K562 (cell line): ENCODE data around the gene PELI1. TPM values are rescaled to one million over a fixed set of nuclear protein-coding genes. Genes with fewer than 3 reads are reported as not detected.

ENCODE experiments used
- BCL6 ChIP-seq: fragments of 250-450 bp; sonication (Bioruptor Pico); IDR thresholded peaks from 2 replicates; pipeline ENCODE4 v1.4.0; 2020
- CSDE1 ChIP-seq, 2 experiments: fragments of 450-650 bp; IDR thresholded peaks; 2 replicates each; pipeline ENCODE4 v1.6.1; 2016; ENCODE audit warnings: mild to moderate bottlenecking in 1 of 2
- ETV1 ChIP-seq: fragments of 450-650 bp; conservative IDR thresholded peaks from 2 replicates; pipeline ENCODE4 v1.6.1; 2016; ENCODE audit warnings: missing genetic modification characterization, control low read depth, low read depth, missing compliant biosample characterization
- EZH2 ChIP-seq: IDR thresholded peaks from 2 replicates; pipeline ENCODE4 v1.6.1; 2012; ENCODE audit warnings: low read depth, mild to moderate bottlenecking, inconsistent platforms, low read length, borderline replicate concordance
- HNRNPUL1 ChIP-seq: fragments of 200-400 bp; formaldehyde crosslinking; IDR thresholded peaks from 2 replicates; pipeline ENCODE4 v1.6.1; 2017; ENCODE audit warnings: low read length
- HOXB6 ChIP-seq: fragments of 250-450 bp; sonication (Bioruptor Pico); IDR thresholded peaks from 2 replicates; pipeline ENCODE4 v1.5.1; 2022; ENCODE audit warnings: mild to moderate bottlenecking, borderline replicate concordance
- MBD2 ChIP-seq: sonication (generic); IDR thresholded peaks from 2 replicates; pipeline ENCODE4 v1.6.1; 2016; ENCODE audit warnings: low read depth, borderline replicate concordance
- MECOM ChIP-seq: fragments of 250-450 bp; sonication (Bioruptor Pico); IDR thresholded peaks from 2 replicates; pipeline ENCODE4 v1.8.0; 2022; ENCODE audit warnings: inconsistent platforms
- NFATC3 ChIP-seq: fragments of 450-650 bp; IDR thresholded peaks from 2 replicates; pipeline ENCODE4 v1.6.1; 2017; ENCODE audit warnings: mild to moderate bottlenecking
- NONO ChIP-seq, 2 experiments: fragments of 200-400 bp in 1 of 2; fragments of 450-650 bp in 1 of 2; formaldehyde crosslinking in 1 of 2; IDR thresholded peaks; 2 replicates each; pipeline ENCODE4 v1.6.1; 2017; ENCODE audit warnings: low read depth in 2 of 2, mild to moderate bottlenecking in 2 of 2, moderate library complexity in 2 of 2, low read length in 1 of 2
- RBM15 ChIP-seq: fragments of 200-400 bp; formaldehyde crosslinking; IDR thresholded peaks from 2 replicates; pipeline ENCODE4 v1.6.1; 2018; ENCODE audit warnings: mild to moderate bottlenecking, low read length, moderate library complexity; ENCODE audit not compliant: insufficient read depth
- SP2 ChIP-seq: IDR thresholded peaks from 2 replicates; pipeline ENCODE4 v1.6.1; 2011; ENCODE audit warnings: mild to moderate bottlenecking, low read depth, low read length, moderate library complexity; ENCODE audit not compliant: poor library complexity, severe bottlenecking; ENCODE audit errors: extremely low read depth
- TCF3 ChIP-seq: sonication (generic); formaldehyde crosslinking; IDR thresholded peaks from 2 replicates; pipeline ENCODE4 v1.4.0; 2020; ENCODE audit warnings: mild to moderate bottlenecking, missing genetic modification reagents
- TCF7 ChIP-seq: sonication (generic); IDR thresholded peaks from 2 replicates; pipeline ENCODE4 v1.6.1; 2016; ENCODE audit warnings: antibody characterized with exemption, borderline replicate concordance
- XRCC5 ChIP-seq: fragments of 200-400 bp; formaldehyde crosslinking; IDR thresholded peaks from 2 replicates; pipeline ENCODE4 v1.6.1; 2017; ENCODE audit warnings: low read depth, mild to moderate bottlenecking, low read length
- ZNF3 ChIP-seq: fragments of 250-450 bp; sonication (Bioruptor Pico); IDR thresholded peaks from 2 replicates; pipeline ENCODE4 v1.5.0; 2021; ENCODE audit warnings: mild to moderate bottlenecking, moderate library complexity
- ZNF507 ChIP-seq: conservative IDR thresholded peaks from 2 replicates; pipeline ENCODE4 v1.6.1; 2017; ENCODE audit warnings: missing genetic modification characterization, missing compliant biosample characterization
- ZNF695 ChIP-seq: fragments of 450-650 bp; formaldehyde crosslinking; IDR thresholded peaks from 2 replicates; pipeline ENCODE4 v1.4.0; 2020; ENCODE audit warnings: mild to moderate bottlenecking, moderate library complexity
- ZNF830 ChIP-seq: fragments of 250-450 bp; sonication (Bioruptor Pico); IDR thresholded peaks from 2 replicates; pipeline ENCODE4 v1.5.0; 2021; ENCODE audit warnings: mild to moderate bottlenecking
- polyA plus RNA-seq, 8 experiments: library from polyadenylated mRNA; depleted of rRNA in 4 of 8; stranded (reverse) in 5 of 8; unstranded in 3 of 8; fragments of >200 nt; fragmentation: Nextera tagmentation in 2 of 8; fragmentation: Illumina TruSeq in 1 of 8; extraction: Ambion mirVana in 2 of 8; extraction: Trizol in 1 of 8; gene quantifications; 2 replicates each; pipeline versions ENCODE4 v1.2.1 to v1.2.3, GENCODE V29; 2011 to 2014; ENCODE audit warnings: inconsistent platforms in 1 of 8, missing spikeins in 1 of 8
- total RNA-seq, 7 experiments: library from RNA; depleted of rRNA in 6 of 7; stranded (reverse); fragments of >200 nt in 6 of 7; fragmentation: Illumina TruSeq in 2 of 7; extraction: Trizol in 2 of 7; gene quantifications; 2 replicates each; pipeline versions ENCODE4 v1.2.1 to v1.2.3, GENCODE V29; 2011 to 2021; ENCODE audit warnings: low replicate concordance in 1 of 7
- TF ChIP-seq, protein P1 (sequence below), 2 experiments: fragments of 200-800 bp in 1 of 2; sonication (Bioruptor generic) in 1 of 2; sonication (generic) in 1 of 2; formaldehyde crosslinking in 1 of 2; IDR thresholded peaks in 1 of 2; conservative IDR thresholded peaks in 1 of 2; 2 replicates each; pipeline versions ENCODE4 v1.5.0 to v1.6.1; 2016 to 2020; ENCODE audit warnings: missing compliant biosample characterization in 1 of 2, missing genetic modification characterization in 1 of 2, missing genetic modification reagents in 1 of 2
- TF ChIP-seq, protein P2 (sequence below): fragments of 250-450 bp; sonication (Bioruptor Pico); IDR thresholded peaks from 2 replicates; pipeline ENCODE4 v1.8.0; 2022; ENCODE audit warnings: moderate library complexity, mild to moderate bottlenecking, inconsistent platforms
- TF ChIP-seq, protein P3 (sequence below): fragments of 250-450 bp; sonication (Bioruptor Pico); IDR thresholded peaks from 2 replicates; pipeline ENCODE4 v1.5.0; 2020; ENCODE audit warnings: mild to moderate bottlenecking
- TF ChIP-seq, protein P4 (sequence below): fragments of 250-450 bp; sonication (Bioruptor Pico); IDR thresholded peaks from 2 replicates; pipeline ENCODE4 v1.5.0; 2021

The PELI1 gene
- total and polyA plus RNA-seq, 9 of the 15 experiments (the other 6 are each of a cell fraction or from before 2014, with no cell fraction given), result 3.3 to 19.2 (median 12.5) TPM

DNA sequence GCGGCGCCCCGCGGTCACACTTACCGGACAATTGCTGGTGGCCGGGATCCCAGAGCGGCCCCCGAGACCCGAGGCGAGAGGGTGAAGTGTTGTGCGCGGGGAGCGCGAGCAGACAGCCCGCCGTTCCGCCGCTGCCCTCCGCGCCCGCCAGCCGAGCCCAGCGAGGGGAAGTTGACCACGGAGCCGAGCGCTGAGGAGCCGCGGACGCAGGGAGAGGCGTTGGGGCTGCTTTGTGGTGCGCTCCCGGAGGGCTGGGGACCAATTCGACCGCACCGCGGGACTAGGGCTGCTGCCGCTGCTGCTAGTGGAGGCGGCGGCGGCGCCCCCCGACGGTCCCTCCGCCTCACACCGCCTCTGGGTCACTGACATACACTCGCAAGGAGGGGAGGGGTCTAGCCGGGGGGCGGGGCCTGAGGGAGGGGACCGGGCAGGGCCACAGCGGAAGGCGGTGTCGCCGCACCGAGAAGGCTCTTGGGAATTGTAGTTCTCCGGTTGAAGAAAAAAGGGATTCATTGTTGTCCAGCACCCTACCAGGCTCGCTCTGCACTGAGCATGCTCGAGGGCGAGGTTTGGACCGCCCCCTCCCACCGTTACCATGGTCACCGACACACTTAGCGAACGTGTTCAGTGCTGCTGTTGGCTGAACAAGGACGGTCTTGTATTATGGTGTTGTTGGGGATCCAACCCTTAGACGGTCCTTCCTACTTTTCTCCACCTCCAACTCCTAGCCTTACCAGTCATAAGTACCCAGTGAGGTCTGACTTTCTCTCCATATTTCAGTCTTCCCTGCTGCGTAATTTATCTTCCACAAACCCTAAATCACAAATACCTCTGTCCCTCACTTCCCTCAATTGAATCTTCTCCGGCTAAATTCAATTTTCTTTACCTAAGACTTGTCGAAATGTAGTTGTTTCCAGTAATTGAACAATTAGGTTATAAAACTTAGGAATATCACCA is at the start of gene PELI1 (continued):
- TF ChIP-seq, protein P1, sequence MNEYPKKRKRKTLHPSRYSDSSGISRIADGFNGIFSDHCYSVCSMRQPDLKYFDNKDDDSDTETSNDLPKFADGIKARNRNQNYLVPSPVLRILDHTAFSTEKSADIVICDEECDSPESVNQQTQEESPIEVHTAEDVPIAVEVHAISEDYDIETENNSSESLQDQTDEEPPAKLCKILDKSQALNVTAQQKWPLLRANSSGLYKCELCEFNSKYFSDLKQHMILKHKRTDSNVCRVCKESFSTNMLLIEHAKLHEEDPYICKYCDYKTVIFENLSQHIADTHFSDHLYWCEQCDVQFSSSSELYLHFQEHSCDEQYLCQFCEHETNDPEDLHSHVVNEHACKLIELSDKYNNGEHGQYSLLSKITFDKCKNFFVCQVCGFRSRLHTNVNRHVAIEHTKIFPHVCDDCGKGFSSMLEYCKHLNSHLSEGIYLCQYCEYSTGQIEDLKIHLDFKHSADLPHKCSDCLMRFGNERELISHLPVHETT (CRISPR knock-in tag; conservative IDR thresholded peaks at IDR 0.05 in 1 of 2, IDR thresholded peaks at IDR 0.05 in 1 of 2), result no peak
- TF ChIP-seq NONO (IDR thresholded peaks at IDR 0.05; ENCODE audit: low read depth in 2 of 2, low read length in 1 of 2) (peak in 1 of 2 experiments; percentile 87; a peak in 2 of 4 replicates), MBD2 (peak; percentile 63; the same call in 1 of the 2 replicates), CSDE1 (IDR thresholded peaks at IDR 0.05) (peak in 1 of 2 experiments; percentile 91; a peak in 2 of 4 replicates), ZNF507 (tag) (no peak), TCF7 (no peak), HNRNPUL1 (no peak), MECOM (CRISPR knock-in tag) (no peak), BCL6 (CRISPR knock-in tag) (no peak), RBM15 (no peak), ETV1 (tag) (no peak), TCF3 (CRISPR knock-in tag) (0 out of 2 replicates have a peak, but pooled peaks have one; percentile 21), ZNF3 (CRISPR knock-in tag) (no peak), EZH2 (no peak), ZNF830 (CRISPR knock-in tag) (no peak), SP2 (no peak), HOXB6 (CRISPR knock-in tag) (no peak), NFATC3 (no peak), ZNF695 (no peak), XRCC5 (no peak)
- TF ChIP-seq, protein P2, sequence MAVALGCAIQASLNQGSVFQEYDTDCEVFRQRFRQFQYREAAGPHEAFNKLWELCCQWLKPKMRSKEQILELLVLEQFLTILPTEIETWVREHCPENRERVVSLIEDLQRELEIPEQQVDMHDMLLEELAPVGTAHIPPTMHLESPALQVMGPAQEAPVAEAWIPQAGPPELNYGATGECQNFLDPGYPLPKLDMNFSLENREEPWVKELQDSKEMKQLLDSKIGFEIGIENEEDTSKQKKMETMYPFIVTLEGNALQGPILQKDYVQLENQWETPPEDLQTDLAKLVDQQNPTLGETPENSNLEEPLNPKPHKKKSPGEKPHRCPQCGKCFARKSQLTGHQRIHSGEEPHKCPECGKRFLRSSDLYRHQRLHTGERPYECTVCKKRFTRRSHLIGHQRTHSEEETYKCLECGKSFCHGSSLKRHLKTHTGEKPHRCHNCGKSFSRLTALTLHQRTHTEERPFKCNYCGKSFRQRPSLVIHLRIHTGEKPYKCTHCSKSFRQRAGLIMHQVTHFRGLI (CRISPR knock-in tag), result no peak
- TF ChIP-seq, protein P3, sequence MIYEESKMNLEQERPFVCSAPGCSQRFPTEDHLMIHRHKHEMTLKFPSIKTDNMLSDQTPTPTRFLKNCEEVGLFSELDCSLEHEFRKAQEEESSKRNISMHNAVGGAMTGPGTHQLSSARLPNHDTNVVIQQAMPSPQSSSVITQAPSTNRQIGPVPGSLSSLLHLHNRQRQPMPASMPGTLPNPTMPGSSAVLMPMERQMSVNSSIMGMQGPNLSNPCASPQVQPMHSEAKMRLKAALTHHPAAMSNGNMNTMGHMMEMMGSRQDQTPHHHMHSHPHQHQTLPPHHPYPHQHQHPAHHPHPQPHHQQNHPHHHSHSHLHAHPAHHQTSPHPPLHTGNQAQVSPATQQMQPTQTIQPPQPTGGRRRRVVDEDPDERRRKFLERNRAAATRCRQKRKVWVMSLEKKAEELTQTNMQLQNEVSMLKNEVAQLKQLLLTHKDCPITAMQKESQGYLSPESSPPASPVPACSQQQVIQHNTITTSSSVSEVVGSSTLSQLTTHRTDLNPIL (CRISPR knock-in tag), result no peak
- TF ChIP-seq, protein P4, sequence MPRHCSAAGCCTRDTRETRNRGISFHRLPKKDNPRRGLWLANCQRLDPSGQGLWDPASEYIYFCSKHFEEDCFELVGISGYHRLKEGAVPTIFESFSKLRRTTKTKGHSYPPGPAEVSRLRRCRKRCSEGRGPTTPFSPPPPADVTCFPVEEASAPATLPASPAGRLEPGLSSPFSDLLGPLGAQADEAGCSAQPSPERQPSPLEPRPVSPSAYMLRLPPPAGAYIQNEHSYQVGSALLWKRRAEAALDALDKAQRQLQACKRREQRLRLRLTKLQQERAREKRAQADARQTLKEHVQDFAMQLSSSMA (CRISPR knock-in tag), result no peak
